ENCODE results near the gene GABRR3.

- TF ChIP-seq, protein P1, sequence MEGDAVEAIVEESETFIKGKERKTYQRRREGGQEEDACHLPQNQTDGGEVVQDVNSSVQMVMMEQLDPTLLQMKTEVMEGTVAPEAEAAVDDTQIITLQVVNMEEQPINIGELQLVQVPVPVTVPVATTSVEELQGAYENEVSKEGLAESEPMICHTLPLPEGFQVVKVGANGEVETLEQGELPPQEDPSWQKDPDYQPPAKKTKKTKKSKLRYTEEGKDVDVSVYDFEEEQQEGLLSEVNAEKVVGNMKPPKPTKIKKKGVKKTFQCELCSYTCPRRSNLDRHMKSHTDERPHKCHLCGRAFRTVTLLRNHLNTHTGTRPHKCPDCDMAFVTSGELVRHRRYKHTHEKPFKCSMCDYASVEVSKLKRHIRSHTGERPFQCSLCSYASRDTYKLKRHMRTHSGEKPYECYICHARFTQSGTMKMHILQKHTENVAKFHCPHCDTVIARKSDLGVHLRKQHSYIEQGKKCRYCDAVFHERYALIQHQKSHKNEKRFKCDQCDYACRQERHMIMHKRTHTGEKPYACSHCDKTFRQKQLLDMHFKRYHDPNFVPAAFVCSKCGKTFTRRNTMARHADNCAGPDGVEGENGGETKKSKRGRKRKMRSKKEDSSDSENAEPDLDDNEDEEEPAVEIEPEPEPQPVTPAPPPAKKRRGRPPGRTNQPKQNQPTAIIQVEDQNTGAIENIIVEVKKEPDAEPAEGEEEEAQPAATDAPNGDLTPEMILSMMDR (IDR thresholded peaks at IDR 0.05; ENCODE audit: low read length) = no peak
- TF ChIP-seq EZH2 (IDR thresholded peaks at IDR 0.05; ENCODE audit: borderline replicate concordance, low read length) = no peak
These were observed 6.0 kb downstream of the GABRR3 start for GRCh38 chr3:98029083-98029482.
